C4-2B (cell line): ENCODE measurements around the gene APH1A.
"Not testable (repeated sequence)": the region's sequence is repeated elsewhere in the genome, so short reads cannot be mapped to it uniquely, and the experiment has no call there.

Experiments
- ZFX ChIP-seq: fragments of 450-650 bp; IDR thresholded peaks from 2 replicates; pipeline ENCODE4 v1.6.1; 2017
- TF ChIP-seq, protein P1 (sequence below): fragments of 450-650 bp; conservative IDR thresholded peaks from 2 replicates; pipeline ENCODE4 v1.5.1; 2017; ENCODE audit warnings: mild to moderate bottlenecking

- TF ChIP-seq, protein P1, sequence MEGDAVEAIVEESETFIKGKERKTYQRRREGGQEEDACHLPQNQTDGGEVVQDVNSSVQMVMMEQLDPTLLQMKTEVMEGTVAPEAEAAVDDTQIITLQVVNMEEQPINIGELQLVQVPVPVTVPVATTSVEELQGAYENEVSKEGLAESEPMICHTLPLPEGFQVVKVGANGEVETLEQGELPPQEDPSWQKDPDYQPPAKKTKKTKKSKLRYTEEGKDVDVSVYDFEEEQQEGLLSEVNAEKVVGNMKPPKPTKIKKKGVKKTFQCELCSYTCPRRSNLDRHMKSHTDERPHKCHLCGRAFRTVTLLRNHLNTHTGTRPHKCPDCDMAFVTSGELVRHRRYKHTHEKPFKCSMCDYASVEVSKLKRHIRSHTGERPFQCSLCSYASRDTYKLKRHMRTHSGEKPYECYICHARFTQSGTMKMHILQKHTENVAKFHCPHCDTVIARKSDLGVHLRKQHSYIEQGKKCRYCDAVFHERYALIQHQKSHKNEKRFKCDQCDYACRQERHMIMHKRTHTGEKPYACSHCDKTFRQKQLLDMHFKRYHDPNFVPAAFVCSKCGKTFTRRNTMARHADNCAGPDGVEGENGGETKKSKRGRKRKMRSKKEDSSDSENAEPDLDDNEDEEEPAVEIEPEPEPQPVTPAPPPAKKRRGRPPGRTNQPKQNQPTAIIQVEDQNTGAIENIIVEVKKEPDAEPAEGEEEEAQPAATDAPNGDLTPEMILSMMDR, result not testable (repeated sequence)
- TF ChIP-seq ZFX, result not testable (repeated sequence)
These were observed 45.9 kb upstream of the APH1A start for GRCh38 chr1:150314691-150315090.
